Keratinocyte (primary cell): ENCODE measurements around the gene ANO7.

ENCODE experiments used
- CTCF ChIP-seq, 3 experiments: IDR thresholded peaks in 1 of 3; conservative IDR thresholded peaks in 1 of 3; optimal IDR thresholded peaks in 1 of 3; 2 replicates in 2 of 3; 3 replicates in 1 of 3; pipeline versions ENCODE3 to v1.5.1; 2011; ENCODE audit warnings: low read length in 3 of 3, mild to moderate bottlenecking in 3 of 3, moderate library complexity in 2 of 3, control low read depth in 1 of 3, inconsistent platforms in 1 of 3; ENCODE audit not compliant: insufficient read depth in 2 of 3; ENCODE audit errors: extremely low read depth in 1 of 3
- EZH2 ChIP-seq: IDR thresholded peaks from one replicate; pipeline ENCODE4 v1.6.1; 2012; ENCODE audit warnings: inconsistent platforms, mild to moderate bottlenecking, low read length, moderate library complexity

DNA sequence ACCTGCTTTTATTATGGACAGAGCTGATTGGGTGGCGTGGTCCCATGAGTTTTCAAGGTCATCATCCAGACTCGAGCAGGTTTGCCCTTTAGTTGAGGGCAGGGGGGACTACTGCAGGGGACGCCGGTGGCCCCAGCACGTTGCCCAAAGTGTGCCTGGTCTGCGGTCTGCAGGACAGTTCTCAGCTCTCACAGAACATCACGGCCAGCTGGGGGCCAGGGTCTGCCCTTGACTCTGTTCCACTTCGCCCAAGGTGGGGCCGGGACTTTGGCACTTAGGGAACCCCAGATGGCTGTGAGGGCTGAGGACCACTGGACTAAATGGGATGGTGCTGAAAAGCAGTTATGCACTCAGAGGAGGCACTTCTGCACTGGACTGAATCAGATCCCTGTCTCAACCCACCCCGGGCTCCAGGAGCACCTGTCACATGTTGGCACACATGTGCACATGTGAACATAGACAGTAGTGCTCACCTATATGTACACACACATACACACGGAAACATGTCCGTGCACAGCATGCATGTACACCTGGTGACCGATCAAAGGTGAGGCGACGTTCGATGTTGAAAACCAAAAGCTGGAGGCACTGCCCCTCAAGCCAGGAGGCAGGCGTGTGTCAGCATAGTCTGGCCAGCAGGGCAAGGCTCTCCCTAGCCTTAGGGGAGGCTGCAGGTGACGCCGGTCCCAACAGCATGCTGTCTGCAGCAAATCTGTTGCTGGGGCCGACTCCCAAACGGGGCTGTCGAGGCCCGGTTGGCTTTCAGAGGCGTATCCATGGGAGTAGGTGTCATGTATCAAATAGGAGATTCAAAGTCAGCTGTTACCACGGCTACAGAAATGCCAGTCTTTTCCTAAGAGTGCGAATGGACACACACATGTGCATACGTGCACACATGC is 10.2 kb downstream of the ANO7 start:
- TF ChIP-seq CTCF (optimal IDR thresholded peaks at IDR 0.05 in 1 of 3, IDR thresholded peaks at IDR 0.05 in 1 of 3, conservative IDR thresholded peaks at IDR 0.05 in 1 of 3; ENCODE audit: extremely low read depth in 1 of 3, insufficient read depth in 2 of 3, low read length in 3 of 3) (no peak), EZH2 (no peak)
